ENCODE measurements around the gene AQP12B.
"Not testable (repeated sequence)": the region's sequence is repeated elsewhere in the genome, so short reads cannot be mapped to it uniquely, and the experiment has no call there.

DNA sequence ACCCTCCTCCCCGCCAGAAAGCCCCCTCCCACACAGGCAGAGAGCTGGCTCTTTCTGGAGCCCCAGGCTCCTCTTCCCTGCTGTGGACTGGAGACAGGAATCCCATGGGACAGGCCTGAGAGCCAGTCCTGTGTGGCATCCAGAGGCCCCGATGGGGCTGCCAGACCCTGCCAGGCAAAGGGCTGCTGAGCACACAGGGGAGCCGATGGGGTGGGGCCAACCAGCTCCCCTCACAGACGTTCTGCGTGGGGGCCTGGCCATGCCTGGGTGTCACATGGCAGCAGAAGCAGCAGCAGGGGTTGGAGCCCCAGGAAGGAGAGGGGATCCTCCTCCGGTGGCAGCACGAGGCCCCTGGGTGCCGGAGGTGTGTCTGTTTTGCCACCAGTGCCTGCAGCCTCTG lies 17.1 kb upstream of the AQP12B start:
- TF ChIP-seq POLR2A, CTCF (IDR thresholded peaks at IDR 0.05): not testable (repeated sequence)

All from uterus (tissue), 2 donors.